MCF 10A (cell line): ENCODE results near the gene SRPRB. TPM values are rescaled to one million over a fixed set of nuclear protein-coding genes. Genes with fewer than 3 reads are reported as not detected.

Experiments used
- BruUV-seq: library from RNA; stranded (reverse); fragments of 400-500 nt; replicated peaks from 2 replicates; lab custom pipeline; 2021; lab: Mats Ljungman, UMichigan
- CTCF ChIA-PET: fragments of 300-600 bp; sonication (Branson Sonifier 250); formaldehyde crosslinking; extraction: SDS; loops from one replicate; lab custom pipeline; 2021; ENCODE audit warnings: antibody characterized with exemption, inconsistent platforms; lab: Yijun Ruan, JAX
- POLR2A ChIA-PET: fragments of 300-600, 350-650 bp; sonication (Branson Sonifier 250); formaldehyde crosslinking; extraction: SDS; loops from one replicate; lab custom pipeline; 2020; ENCODE audit warnings: antibody characterized with exemption, inconsistent platforms; lab: Yijun Ruan, JAX
- DNase-seq: peaks from one replicate; pipeline ENCODE4 v3.0.0-alpha.2; 2018; ENCODE audit not compliant: unreplicated experiment
- H3K27ac Mint-ChIP-seq: one replicate; pipeline ENCODE4 v1.8.0; 2022; ENCODE audit warnings: mild to moderate bottlenecking, low read depth, mixed read lengths; ENCODE audit not compliant: unreplicated experiment
- H3K27me3 Mint-ChIP-seq: one replicate; pipeline ENCODE4 v1.8.0; 2022; ENCODE audit warnings: mixed read lengths; ENCODE audit not compliant: insufficient read depth, unreplicated experiment
- H3K36me3 Mint-ChIP-seq: one replicate; pipeline ENCODE4 v1.8.0; 2022; ENCODE audit warnings: mild to moderate bottlenecking, moderate library complexity, mixed read lengths; ENCODE audit not compliant: insufficient read depth, unreplicated experiment
- H3K4me1 Mint-ChIP-seq: one replicate; pipeline ENCODE4 v1.8.0; 2022; ENCODE audit warnings: mixed read lengths; ENCODE audit not compliant: insufficient read depth, unreplicated experiment
- H3K4me3 Mint-ChIP-seq: one replicate; pipeline ENCODE4 v1.8.0; 2022; ENCODE audit warnings: mild to moderate bottlenecking, moderate library complexity, mixed read lengths; ENCODE audit not compliant: unreplicated experiment
- H3K9me3 Mint-ChIP-seq: one replicate; pipeline ENCODE4 v1.8.0; 2022; ENCODE audit warnings: mixed read lengths; ENCODE audit not compliant: unreplicated experiment
- CTCF ChIP-seq: fragments of 200-600 bp; IDR thresholded peaks from one replicate; pipeline ENCODE4 v1.8.0; 2022; ENCODE audit warnings: antibody characterized with exemption, mild to moderate bottlenecking; ENCODE audit not compliant: unreplicated experiment
- intact Hi-C: fragments of 100-400 bp; cut with micrococcal nuclease; formaldehyde crosslinking; loops from 2 replicates; pipeline ENCODE4 v1.14.1; 2022
- total RNA-seq: library from RNA; stranded (reverse); gene quantifications from 2 replicates; pipeline ENCODE4 v1.2.3, GENCODE V29; 2022

SRPRB gene
- total RNA-seq, 1 experiment from 2014 or later, result 180 TPM

DNA sequence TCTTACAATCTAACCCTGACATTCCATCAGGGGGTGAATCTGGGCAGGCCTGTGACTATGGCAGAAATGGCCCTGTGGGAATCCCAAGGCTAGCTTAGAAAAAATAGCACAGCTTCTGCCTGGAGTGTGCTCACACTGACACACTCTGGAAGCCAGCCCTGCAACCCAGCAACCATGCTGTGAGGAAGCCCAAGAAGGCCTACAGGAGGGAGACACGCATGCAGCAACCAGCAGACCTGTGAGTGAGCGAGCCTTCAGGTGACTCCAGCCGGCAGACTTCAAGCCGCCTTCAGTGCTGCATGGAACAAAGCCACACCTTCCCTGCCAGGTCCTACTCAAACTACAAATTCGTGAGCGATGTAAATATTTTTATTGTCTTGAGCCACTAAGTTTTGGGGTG is 64.0 kb downstream of the SRPRB start:
- H3K27me3 Mint-ChIP-seq, result no peaks in the 10 kb centered on the region
- BruUV-seq, result no TSS peak
- intact Hi-C loops, result no loop called here
- no peaks in the 10 kb centered on the region for H3K9me3 Mint-ChIP-seq
- no peaks in the 10 kb centered on the region for H3K36me3 Mint-ChIP-seq
- no peak overlapping the region for H3K27ac Mint-ChIP-seq
- DNase-seq, result no peak
- ChIA-PET POLR2A (no interaction called here), CTCF (interaction anchor here (0.6 kb wide), 1 partner anchor 23 kb away, joined by 3 read pairs; no protein-coding TSS in a partner anchor)
- TF ChIP-seq CTCF, result no peak
- H3K4me1 Mint-ChIP-seq, result no peaks in the 10 kb centered on the region
- no peak overlapping the region for H3K4me3 Mint-ChIP-seq

DNA sequence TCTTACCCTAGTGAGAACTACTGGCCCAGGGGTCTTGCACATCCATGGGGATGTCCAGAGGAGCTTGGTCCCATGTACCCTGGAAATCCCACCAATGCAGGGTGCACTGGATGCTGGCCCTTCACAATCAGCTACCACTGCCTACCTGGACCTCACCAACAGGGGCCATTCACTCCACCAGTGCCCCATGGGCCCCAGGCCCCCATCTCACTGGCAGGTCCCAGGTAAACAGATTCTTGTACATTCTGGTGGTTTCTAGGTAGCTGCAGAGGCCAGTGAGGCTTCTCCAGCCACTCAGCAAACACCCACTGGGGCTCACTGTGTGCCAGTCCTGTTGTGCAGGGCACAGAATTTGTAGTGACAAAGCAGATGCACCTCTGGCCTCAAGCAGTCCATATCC is 65.2 kb downstream of the SRPRB start:
- BruUV-seq, result no TSS peak
- CTCF ChIA-PET, result no interaction called here
- Mint-ChIP-seq H3K36me3 (no peaks in the 10 kb centered on the region), H3K4me3 (no peak overlapping the region), H3K27ac (no peak overlapping the region), H3K9me3 (no peaks in the 10 kb centered on the region), H3K4me1 (no peaks in the 10 kb centered on the region), H3K27me3 (no peaks in the 10 kb centered on the region)
- DNase-seq, result no peak
- POLR2A ChIA-PET, result no interaction called here
- intact Hi-C loops, result no loop called here
- TF ChIP-seq CTCF, result no peak

Other genes starting within 250 kb of the SRPRB start
- gene CDV3, start 232.1 kb upstream of the SRPRB start, total RNA-seq, result 278 and 309 TPM in 2 replicates
- 27.4 and 27.7 TPM in 2 replicates for gene TOPBP1, start 143.9 kb upstream of the SRPRB start, total RNA-seq
- gene TF, start 59.4 kb upstream of the SRPRB start, total RNA-seq, result 0.12 and 0.19 TPM in 2 replicates
- gene RAB6B, start 90.1 kb downstream of the SRPRB start, total RNA-seq, result 0.96 and 1.1 TPM in 2 replicates
- gene SLCO2A1, start 224.1 kb downstream of the SRPRB start, total RNA-seq, result 0.59 and 1.0 TPM in 2 replicates